Breast epithelium (tissue), 4 donors: ENCODE results near the gene ASIC3. TPM values are rescaled to one million over a fixed set of nuclear protein-coding genes. Genes with fewer than 3 reads are reported as not detected.

Experiments
- DNase-seq, 2 donors: peaks; one replicate each; pipeline ENCODE4 v3.0.0-alpha.2; 2019; ENCODE audit warnings: low spot score in 2 of 2
- H3K27ac ChIP-seq, 2 donors: fragments of 200-600 bp; sonication (generic) in 1 of 2; one replicate each; pipeline ENCODE4 v1.5.1; 2016 to 2019; ENCODE audit warnings: mild to moderate bottlenecking in 1 of 2
- H3K27me3 ChIP-seq, 2 donors: fragments of 200-600 bp; sonication (generic) in 1 of 2; one replicate each; pipeline versions ENCODE4 v1.5.1 to v1.6.0; 2017 to 2019; ENCODE audit warnings: control low read depth in 1 of 2, mild to moderate bottlenecking in 1 of 2
- H3K36me3 ChIP-seq: fragments of 200-600 bp; one replicate; pipeline ENCODE4 v1.5.1; 2019
- H3K4me1 ChIP-seq, 2 donors: fragments of 200-600 bp; sonication (generic); one replicate each; pipeline ENCODE4 v1.5.1; 2016 to 2019; ENCODE audit warnings: control low read depth in 1 of 2
- H3K4me3 ChIP-seq, 3 donors: fragments of 200-600 bp; sonication (generic); 1 replicate in 2 of 3; 2 replicates in 1 of 3; pipeline ENCODE4 v1.5.1; 2016 to 2019; ENCODE audit warnings: mild to moderate bottlenecking in 3 of 3, moderate library complexity in 2 of 3
- H3K9me3 ChIP-seq, 2 donors: fragments of 200-600 bp; sonication (generic) in 1 of 2; one replicate each; pipeline ENCODE4 v1.5.1; 2016 to 2019; ENCODE audit warnings: control low read depth in 1 of 2
- CTCF ChIP-seq, 3 donors: fragments of 450-650 bp; IDR thresholded peaks; one replicate each; pipeline ENCODE4 v1.5.1; 2016 to 2017; ENCODE audit warnings: antibody characterized with exemption in 3 of 3, mild to moderate bottlenecking in 3 of 3, moderate library complexity in 3 of 3
- POLR2A ChIP-seq: fragments of 450-650 bp; IDR thresholded peaks from one replicate; pipeline ENCODE4 v1.6.1; 2016; ENCODE audit warnings: antibody characterized with exemption, mild to moderate bottlenecking, moderate library complexity
- POLR2AphosphoS5 ChIP-seq, 3 donors: sonication (generic); formaldehyde crosslinking; IDR thresholded peaks; one replicate each; pipeline ENCODE4 v1.6.1; 2017; ENCODE audit warnings: antibody characterized with exemption in 3 of 3
- intact Hi-C: fragments of 100-400 bp; cut with DNase I; formaldehyde crosslinking; loops from one replicate; pipeline ENCODE4 v1.15.1; 2023; ENCODE audit warnings: low total_unique reads
- total RNA-seq, 3 donors: library from RNA; depleted of rRNA; stranded (reverse); fragments of >200 nt; gene quantifications; one replicate each; pipeline ENCODE4 v1.1.0, GENCODE V29; 2016

Gene ASIC3
- total RNA-seq, 3 donors from 2014 or later = 1.3 to 3.3 (median 2.3) TPM

- no peak for DNase-seq
- Histone ChIP-seq H3K36me3 (peaks cover 7% of the 10 kb centered on the region), H3K9me3 (no peaks in the 10 kb centered on the region), H3K4me1 (peaks cover 11 to 25% of the 10 kb centered on the region in 2 donors), H3K27me3 (no peaks in the 10 kb centered on the region), H3K4me3 (no peak overlapping the region), H3K27ac (peak overlapping the region; percentile 54 to 64)
- intact Hi-C loops = no loop called here
- TF ChIP-seq POLR2AphosphoS5 (IDR thresholded peaks at IDR 0.05) = no peak
- peak in 1 of 3 donors; percentile 13 for TF ChIP-seq CTCF (IDR thresholded peaks at IDR 0.05)
- no peak for TF ChIP-seq POLR2A
These were observed 28.8 kb downstream of the ASIC3 start for GRCh38 chr7:151076863-151077704.

DNA sequence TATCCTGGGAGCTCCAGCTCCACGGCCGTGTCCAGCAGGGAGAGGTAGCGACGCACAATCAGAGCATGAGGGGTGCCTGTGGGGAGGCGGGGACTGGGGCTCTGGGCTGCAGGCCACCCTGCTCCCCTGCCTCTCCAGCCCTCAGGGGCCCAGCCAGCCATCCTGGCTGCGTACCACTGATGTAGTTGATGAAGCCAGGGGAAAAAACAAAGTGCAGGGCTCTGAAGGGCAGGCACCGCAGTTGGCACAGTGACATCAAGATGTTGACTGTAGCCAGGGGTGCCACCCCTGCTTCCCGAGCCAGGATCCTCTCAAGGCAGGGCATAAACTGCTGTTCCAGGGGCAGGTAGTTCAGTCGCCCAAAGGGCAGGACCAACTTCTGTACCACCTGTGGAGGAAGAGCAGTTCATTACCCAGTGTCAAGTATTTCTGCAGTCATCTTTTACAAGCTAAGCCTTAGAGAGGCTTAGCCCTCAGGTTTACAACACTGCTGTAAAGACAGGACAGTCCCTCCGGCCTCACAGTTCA, 29.4 kb downstream of the ASIC3 start:
- no peak overlapping the region for H3K4me3 ChIP-seq
- DNase-seq = no peak
- intact Hi-C loops = no loop called here
- no peak for TF ChIP-seq POLR2AphosphoS5 (IDR thresholded peaks at IDR 0.05)
- TF ChIP-seq CTCF (IDR thresholded peaks at IDR 0.05) = no peak
- TF ChIP-seq POLR2A = no peak
- H3K27me3 ChIP-seq = no peaks in the 10 kb centered on the region
- H3K9me3 ChIP-seq = no peaks in the 10 kb centered on the region
- peaks cover 7% of the 10 kb centered on the region for H3K36me3 ChIP-seq
- peak overlapping the region; percentile 54 to 64 for H3K27ac ChIP-seq
- H3K4me1 ChIP-seq = peaks cover 12 to 31% of the 10 kb centered on the region in 2 donors

DNA sequence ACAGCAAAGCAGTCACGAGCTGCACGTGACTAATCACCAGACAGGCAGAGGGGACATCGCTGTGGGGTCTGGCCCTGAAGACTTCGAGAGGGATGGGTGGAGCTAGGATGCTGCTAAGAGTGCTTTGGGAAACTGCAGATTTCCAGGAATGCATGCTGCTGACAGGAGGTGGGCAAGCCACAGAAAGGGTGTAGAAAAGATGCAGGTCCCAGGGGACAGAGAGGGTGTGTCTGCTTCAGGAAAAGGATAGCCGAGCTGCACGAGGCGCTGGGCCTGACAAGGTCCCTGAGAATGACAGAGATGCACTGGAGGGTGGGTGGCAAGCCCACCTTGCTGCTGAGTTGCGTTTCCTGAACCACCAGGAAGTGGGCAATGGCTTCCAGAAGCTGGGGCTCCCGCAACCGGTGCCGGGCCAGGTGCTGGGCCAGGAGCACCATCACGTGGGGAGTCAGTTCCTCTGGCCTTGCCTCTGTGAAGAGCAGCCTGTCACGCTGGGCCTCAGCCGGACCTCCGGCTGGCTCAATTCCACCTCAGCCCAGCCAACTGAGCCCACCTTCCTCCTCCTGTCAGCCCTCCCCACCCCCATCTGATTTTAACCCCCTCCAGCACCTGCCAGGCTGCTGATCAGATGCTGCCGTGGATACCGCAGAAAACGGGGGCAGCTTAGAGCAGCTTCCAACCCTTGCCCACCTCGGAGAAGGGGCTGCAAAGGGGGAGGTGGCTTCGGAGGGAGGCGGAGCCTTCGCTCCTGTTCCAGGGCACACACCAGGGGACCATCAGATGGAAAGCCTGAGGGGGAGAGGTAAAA, 30.1 kb downstream of the ASIC3 start:
- DNase-seq = no peak
- intact Hi-C loops = no loop called here
- Histone ChIP-seq H3K27me3 (no peaks in the 10 kb centered on the region), H3K9me3 (no peaks in the 10 kb centered on the region), H3K4me1 (peaks cover 12 to 31% of the 10 kb centered on the region in 2 donors), H3K27ac (peak overlapping the region; percentile 29 to 64), H3K36me3 (peaks cover 7% of the 10 kb centered on the region), H3K4me3 (no peak overlapping the region)
- TF ChIP-seq CTCF (IDR thresholded peaks at IDR 0.05) (no peak), POLR2AphosphoS5 (IDR thresholded peaks at IDR 0.05) (peak in 1 of 3 donors; percentile 22)

- Histone ChIP-seq H3K36me3 (peaks cover 4% of the 10 kb centered on the region), H3K27ac (peak overlapping the region; percentile 64 to 90), H3K9me3 (no peaks in the 10 kb centered on the region), H3K4me1 (peaks cover 12 to 31% of the 10 kb centered on the region in 2 donors), H3K27me3 (no peaks in the 10 kb centered on the region), H3K4me3 (peak overlapping the region; percentile 90 to 95 (median 91))
- intact Hi-C loops = no loop called here
- TF ChIP-seq CTCF (IDR thresholded peaks at IDR 0.05) (no peak), POLR2A (no peak), POLR2AphosphoS5 (IDR thresholded peaks at IDR 0.05) (no peak)
- DNase-seq = no peak
These were observed 31.0 kb downstream of the ASIC3 start for GRCh38 chr7:151079199-151079910.
